ENCODE data around the gene USP6.
"Not testable (repeated sequence)": the region's sequence is repeated elsewhere in the genome, so short reads cannot be mapped to it uniquely, and the experiment has no call there.

- TF ChIP-seq, protein P1, sequence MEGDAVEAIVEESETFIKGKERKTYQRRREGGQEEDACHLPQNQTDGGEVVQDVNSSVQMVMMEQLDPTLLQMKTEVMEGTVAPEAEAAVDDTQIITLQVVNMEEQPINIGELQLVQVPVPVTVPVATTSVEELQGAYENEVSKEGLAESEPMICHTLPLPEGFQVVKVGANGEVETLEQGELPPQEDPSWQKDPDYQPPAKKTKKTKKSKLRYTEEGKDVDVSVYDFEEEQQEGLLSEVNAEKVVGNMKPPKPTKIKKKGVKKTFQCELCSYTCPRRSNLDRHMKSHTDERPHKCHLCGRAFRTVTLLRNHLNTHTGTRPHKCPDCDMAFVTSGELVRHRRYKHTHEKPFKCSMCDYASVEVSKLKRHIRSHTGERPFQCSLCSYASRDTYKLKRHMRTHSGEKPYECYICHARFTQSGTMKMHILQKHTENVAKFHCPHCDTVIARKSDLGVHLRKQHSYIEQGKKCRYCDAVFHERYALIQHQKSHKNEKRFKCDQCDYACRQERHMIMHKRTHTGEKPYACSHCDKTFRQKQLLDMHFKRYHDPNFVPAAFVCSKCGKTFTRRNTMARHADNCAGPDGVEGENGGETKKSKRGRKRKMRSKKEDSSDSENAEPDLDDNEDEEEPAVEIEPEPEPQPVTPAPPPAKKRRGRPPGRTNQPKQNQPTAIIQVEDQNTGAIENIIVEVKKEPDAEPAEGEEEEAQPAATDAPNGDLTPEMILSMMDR (conservative IDR thresholded peaks at IDR 0.05): not testable (repeated sequence)
- TF ChIP-seq EZH2 (IDR thresholded peaks at IDR 0.05; ENCODE audit: low read depth): not testable (repeated sequence)
Measured at GRCh38 chr17:5142877-5143276, 27.0 kb downstream of the USP6 start.
